HFFc6 (cell line): Measurements from ENCODE around the gene IGF1R. TPM values are rescaled to one million over a fixed set of nuclear protein-coding genes. Genes with fewer than 3 reads are reported as not detected.

Source experiments
- DNase-seq: peaks from one replicate; pipeline ENCODE4 v3.0.0-alpha.2; 2018
- H3K27ac Mint-ChIP-seq: 2 replicates; pipeline ENCODE4 v1.8.0; 2020; ENCODE audit warnings: mild to moderate bottlenecking, mixed read lengths
- H3K27me3 Mint-ChIP-seq: 2 replicates; pipeline ENCODE4 v1.8.0; 2021; ENCODE audit warnings: mild to moderate bottlenecking, moderate library complexity, mixed read lengths; ENCODE audit not compliant: insufficient read depth
- H3K36me3 Mint-ChIP-seq: 2 replicates; pipeline ENCODE4 v1.8.0; 2021; ENCODE audit warnings: low read depth, mixed read lengths
- H3K4me1 Mint-ChIP-seq: 2 replicates; pipeline ENCODE4 v1.8.0; 2020; ENCODE audit warnings: low read depth, mixed read lengths
- H3K4me3 Mint-ChIP-seq: 2 replicates; pipeline ENCODE4 v1.8.0; 2020; ENCODE audit warnings: mild to moderate bottlenecking, moderate library complexity, mixed read lengths
- H3K9me3 Mint-ChIP-seq: 2 replicates; pipeline ENCODE4 v1.8.0; 2020; ENCODE audit warnings: mild to moderate bottlenecking, mixed read lengths
- CTCF ChIP-seq: fragments of 200-600 bp; sonication (generic); IDR thresholded peaks from 2 replicates; pipeline ENCODE4 v1.5.0; 2021; ENCODE audit warnings: antibody characterized with exemption, mild to moderate bottlenecking
- total RNA-seq, 6 experiments: library from RNA; stranded (reverse); fragmentation: NEBNext Ultra II Directional; extraction: Animal tissue kit (Norgen Biotek cat#: 25700); gene quantifications; 2 replicates in 1 of 6; 3 replicates in 5 of 6; pipeline ENCODE4 v1.2.3, GENCODE V29; 2021

IGF1R gene
- total RNA-seq, 6 experiments from 2014 or later: 46.7 to 61.9 (median 50.1) TPM

GRCh38 chr15:98715890-98716443, 67.6 kb downstream of the IGF1R start:
- H3K4me3 Mint-ChIP-seq: no peak overlapping the region
- no peak overlapping the region for H3K27ac Mint-ChIP-seq
- no peak for TF ChIP-seq CTCF
- H3K4me1 Mint-ChIP-seq: peaks cover 72% of the 10 kb centered on the region
- peaks cover 2% of the 10 kb centered on the region; the same call in 1 of the 2 replicates for H3K27me3 Mint-ChIP-seq
- DNase-seq: no peak
- H3K9me3 Mint-ChIP-seq: peaks cover 13% of the 10 kb centered on the region
- peaks cover 16% of the 10 kb centered on the region for H3K36me3 Mint-ChIP-seq

- peaks cover 86% of the 10 kb centered on the region for H3K4me1 Mint-ChIP-seq
- TF ChIP-seq CTCF: no peak
- DNase-seq: no peak
- H3K9me3 Mint-ChIP-seq: no peaks in the 10 kb centered on the region
- no peak overlapping the region for H3K4me3 Mint-ChIP-seq
- H3K27ac Mint-ChIP-seq: no peak overlapping the region
- H3K27me3 Mint-ChIP-seq: peaks cover 2% of the 10 kb centered on the region; the same call in 1 of the 2 replicates
- H3K36me3 Mint-ChIP-seq: peaks cover 8% of the 10 kb centered on the region
Measured at GRCh38 chr15:98717371-98717770, 69.0 kb downstream of the IGF1R start.

- Mint-ChIP-seq H3K4me3 (no peak overlapping the region), H3K36me3 (peaks cover 8% of the 10 kb centered on the region), H3K27ac (no peak overlapping the region), H3K4me1 (peaks cover 92% of the 10 kb centered on the region), H3K9me3 (no peaks in the 10 kb centered on the region), H3K27me3 (peaks cover 2% of the 10 kb centered on the region; the same call in 1 of the 2 replicates)
- no peak for DNase-seq
- TF ChIP-seq CTCF: no peak
Measured at GRCh38 chr15:98717942-98718341, 69.6 kb downstream of the IGF1R start.

- no peak for TF ChIP-seq CTCF
- peaks cover 2% of the 10 kb centered on the region; the same call in 1 of the 2 replicates for H3K27me3 Mint-ChIP-seq
- no peaks in the 10 kb centered on the region for H3K9me3 Mint-ChIP-seq
- H3K4me1 Mint-ChIP-seq: peaks cover 92% of the 10 kb centered on the region
- no peak overlapping the region for H3K4me3 Mint-ChIP-seq
- H3K27ac Mint-ChIP-seq: peak overlapping the region; percentile 64
- DNase-seq: no peak
- H3K36me3 Mint-ChIP-seq: peaks cover 8% of the 10 kb centered on the region
Measured at GRCh38 chr15:98718426-98719136, 70.2 kb downstream of the IGF1R start.

- TF ChIP-seq CTCF: no peak
- H3K36me3 Mint-ChIP-seq: peaks cover 8% of the 10 kb centered on the region
- H3K4me1 Mint-ChIP-seq: peaks cover 92% of the 10 kb centered on the region
- no peaks in the 10 kb centered on the region for H3K9me3 Mint-ChIP-seq
- H3K27me3 Mint-ChIP-seq: peaks cover 2% of the 10 kb centered on the region; the same call in 1 of the 2 replicates
- peak; percentile 8 for DNase-seq
- H3K27ac Mint-ChIP-seq: peak overlapping the region; percentile 64
- peak overlapping the region; percentile 6; the same call in 1 of the 2 replicates for H3K4me3 Mint-ChIP-seq
Measured at GRCh38 chr15:98719137-98719740, 70.9 kb downstream of the IGF1R start.
